Measurements from ENCODE around the gene SPATA9. TPM values are rescaled to one million over a fixed set of nuclear protein-coding genes. Genes with fewer than 3 reads are reported as not detected.

SPATA9 gene
- total and polyA plus RNA-seq, 2 donors (not counting 3 experiments of a cell fraction or from before 2014, with no cell fraction given) = 0.07 TPM; not detected in 1

DNA sequence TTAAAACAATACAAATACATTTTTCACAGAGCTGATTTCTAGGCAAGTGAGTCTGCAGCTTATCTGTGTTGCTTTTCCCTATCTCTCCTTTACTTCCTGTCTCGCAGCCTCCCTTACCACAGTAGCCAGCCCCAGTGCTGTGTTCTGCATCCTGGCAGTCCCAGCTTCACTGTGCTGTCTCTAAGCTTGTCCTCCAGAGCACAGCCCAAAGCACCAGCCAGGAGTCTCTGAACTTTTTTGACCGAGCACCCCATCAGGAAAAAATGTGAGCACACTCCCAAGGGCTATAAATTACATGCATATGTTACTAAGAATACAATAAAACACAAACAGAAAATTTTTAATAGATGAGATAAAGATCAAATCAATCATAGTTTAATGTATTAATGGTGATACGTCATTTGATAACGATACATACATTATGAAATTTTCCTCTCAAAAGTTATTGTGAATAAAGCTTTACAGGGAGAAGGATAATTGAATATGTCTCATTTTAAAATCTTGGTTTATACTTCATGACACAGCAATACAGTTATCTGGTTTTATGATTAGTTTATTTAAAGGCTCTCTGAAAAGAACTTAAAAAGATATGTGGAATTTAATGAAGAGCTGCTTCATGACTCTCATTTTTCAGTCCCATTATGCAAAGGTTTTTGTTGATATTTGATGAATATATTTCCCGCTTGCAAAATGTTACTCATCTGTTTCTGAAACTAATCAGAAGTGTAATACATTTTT, 41.0 kb upstream of the SPATA9 start:
- peak; percentile 93 for TF ChIP-seq GATA2 (IDR thresholded peaks at IDR 0.05; ENCODE audit: insufficient read depth, insufficient read length, low read depth, low read length)
- no peak for TF ChIP-seq POLR2A (IDR thresholded peaks at IDR 0.05; ENCODE audit: low read depth, low read length)
- peak; percentile 27 for TF ChIP-seq POLR2AphosphoS5 (IDR thresholded peaks at IDR 0.05; ENCODE audit: insufficient read depth, low read depth, low read length)
- H3K36me3 ChIP-seq (ENCODE audit: control insufficient read depth in 2 of 2, extremely low read depth in 1 of 2, insufficient read depth in 2 of 2, low read length in 2 of 2) = no peaks in the 10 kb centered on the region
- H3K9me3 ChIP-seq (replicated peaks; ENCODE audit: control insufficient read depth, insufficient read depth, low read length) = no peaks in the 10 kb centered on the region
- peak; percentile 78 for FAIRE-seq
- H3K4me1 ChIP-seq (ENCODE audit: control insufficient read depth, extremely low read depth, insufficient read depth, low read length) = peaks cover 23% of the 10 kb centered on the region
- H3K4me3 ChIP-seq (replicated peaks in 1 of 3; ENCODE audit: insufficient read depth in 1 of 3, low read depth in 1 of 3, low read length in 3 of 3) = no peak overlapping the region
- peak overlapping the region; percentile 39 for H3K4me2 ChIP-seq (ENCODE audit: insufficient read depth, low read length)
- no peaks in the 10 kb centered on the region for H4K20me1 ChIP-seq (replicated peaks; ENCODE audit: control insufficient read depth, extremely low read depth, insufficient read depth, low read length)
- no peak overlapping the region for H3K9ac ChIP-seq (replicated peaks; ENCODE audit: extremely low read depth, insufficient read depth, low read length)
- POLR2A ChIA-PET = no interaction called here
- no peak overlapping the region for H2AFZ ChIP-seq (ENCODE audit: low read depth, low read length)
- peak; percentile 50 for DNase-seq (ENCODE audit: low read depth, low spot score)
- H3K79me2 ChIP-seq (ENCODE audit: control insufficient read depth, insufficient read depth, low read length) = no peaks in the 10 kb centered on the region
- CTCF ChIA-PET = interaction anchor here (0.9 to 1.2 kb wide), 7 partner anchors 8 to 80 kb away, joined by 3 to 6 read pairs (median 4); partner anchors contain the start of gene RFESD
- H3K27me3 ChIP-seq (ENCODE audit: control insufficient read depth in 2 of 2, insufficient read depth in 2 of 2, low read length in 2 of 2) = no peaks in the 10 kb centered on the region
- dilution Hi-C loops (cut with MboI; ENCODE audit: extremely low pct_ligation_motif_present, low sequenced_read_pairs) = no loop called here
- intact Hi-C loops (cut with micrococcal nuclease) = no loop called here
- no peaks in the 10 kb centered on the region for H3K9me1 ChIP-seq (replicated peaks; ENCODE audit: control insufficient read depth, extremely low read depth, insufficient read depth, low read length)
- no peak overlapping the region for H3K27ac ChIP-seq (ENCODE audit: insufficient read depth, low read depth, low read length)
- BruUV-seq (replicated peaks) = no TSS peak

DNA sequence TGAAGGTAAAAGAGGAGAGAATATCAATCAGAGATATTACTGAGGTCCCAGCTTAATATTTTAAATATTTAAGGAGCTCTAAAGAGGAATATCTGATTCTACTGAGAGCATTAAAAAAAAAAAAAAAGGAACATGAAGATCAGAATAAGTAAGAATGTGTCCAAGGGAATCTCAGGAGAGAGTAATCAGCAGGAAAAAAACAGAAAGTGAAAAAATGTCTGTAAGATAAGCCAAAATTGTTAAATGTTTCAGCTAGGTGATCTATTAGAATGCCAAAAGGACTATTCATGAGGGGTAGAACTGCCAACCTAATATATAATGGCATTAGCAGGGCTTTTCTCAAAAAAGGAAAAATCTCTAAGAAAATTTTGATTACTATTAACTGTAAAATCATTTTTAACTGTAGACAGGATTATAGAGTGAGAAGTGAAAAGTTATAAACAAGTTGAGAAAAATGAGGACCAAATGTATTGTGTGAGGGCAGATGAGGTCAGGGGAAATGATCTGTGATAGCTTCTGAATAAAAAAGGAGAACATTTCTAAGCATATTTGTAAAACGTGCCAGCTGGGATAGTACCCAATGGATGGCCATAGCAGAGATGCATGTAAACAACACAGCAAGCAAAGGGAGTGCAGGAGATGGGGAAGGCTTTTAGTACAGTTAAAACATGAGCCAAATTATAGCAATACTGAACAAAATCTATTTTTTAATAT, 38.9 kb upstream of the SPATA9 start:
- Histone ChIP-seq H3K36me3 (ENCODE audit: control insufficient read depth in 2 of 2, extremely low read depth in 1 of 2, insufficient read depth in 2 of 2, low read length in 2 of 2) (no peaks in the 10 kb centered on the region), H3K9ac (replicated peaks; ENCODE audit: extremely low read depth, insufficient read depth, low read length) (no peak overlapping the region), H3K27me3 (ENCODE audit: control insufficient read depth in 2 of 2, insufficient read depth in 2 of 2, low read length in 2 of 2) (no peaks in the 10 kb centered on the region), H4K20me1 (replicated peaks; ENCODE audit: control insufficient read depth, extremely low read depth, insufficient read depth, low read length) (no peaks in the 10 kb centered on the region), H3K27ac (ENCODE audit: insufficient read depth, low read depth, low read length) (no peak overlapping the region), H3K79me2 (ENCODE audit: control insufficient read depth, insufficient read depth, low read length) (no peaks in the 10 kb centered on the region), H2AFZ (ENCODE audit: low read depth, low read length) (no peak overlapping the region), H3K4me3 (replicated peaks in 1 of 3; ENCODE audit: insufficient read depth in 1 of 3, low read depth in 1 of 3, low read length in 3 of 3) (no peak overlapping the region), H3K9me3 (replicated peaks; ENCODE audit: control insufficient read depth, insufficient read depth, low read length) (no peaks in the 10 kb centered on the region), H3K9me1 (replicated peaks; ENCODE audit: control insufficient read depth, extremely low read depth, insufficient read depth, low read length) (no peaks in the 10 kb centered on the region), H3K4me2 (ENCODE audit: insufficient read depth, low read length) (no peak overlapping the region), H3K4me1 (ENCODE audit: control insufficient read depth, extremely low read depth, insufficient read depth, low read length) (peaks cover 10% of the 10 kb centered on the region)
- intact Hi-C loops (cut with micrococcal nuclease) = no loop called here
- FAIRE-seq = no peak
- no peak for DNase-seq (ENCODE audit: low read depth, low spot score)
- BruUV-seq (replicated peaks) = no TSS peak
- ChIA-PET POLR2A (no interaction called here), CTCF (interaction anchor here (1.4 kb wide), 1 partner anchor 59 kb away, joined by 4 read pairs; no protein-coding TSS in a partner anchor)
- no peak for TF ChIP-seq POLR2AphosphoS5 (IDR thresholded peaks at IDR 0.05; ENCODE audit: insufficient read depth, low read depth, low read length)
- TF ChIP-seq FOS (IDR thresholded peaks at IDR 0.05; ENCODE audit: borderline replicate concordance, insufficient read depth, low read length) = no peak
- TF ChIP-seq GATA2 (IDR thresholded peaks at IDR 0.05; ENCODE audit: insufficient read depth, insufficient read length, low read depth, low read length) = no peak
- TF ChIP-seq MYC (IDR thresholded peaks at IDR 0.05; ENCODE audit: low read depth, low read length) = no peak
- TF ChIP-seq JUN (IDR thresholded peaks at IDR 0.05; ENCODE audit: borderline replicate concordance, insufficient read depth, insufficient read length, low read depth) = no peak
- TF ChIP-seq POLR2A (IDR thresholded peaks at IDR 0.05; ENCODE audit: low read depth, low read length) = no peak
- no peak for TF ChIP-seq MAX (IDR thresholded peaks at IDR 0.05; ENCODE audit: insufficient read depth, insufficient read length)
- no peak for TF ChIP-seq EZH2 (IDR thresholded peaks at IDR 0.05; ENCODE audit: borderline replicate concordance, low read depth, low read length, severe bottlenecking)
- TF ChIP-seq CTCF (IDR thresholded peaks at IDR 0.05; ENCODE audit: extremely low read depth in 1 of 2, insufficient read depth in 1 of 2, low read depth in 1 of 2, low read length in 2 of 2) = no peak
- dilution Hi-C loops (cut with MboI; ENCODE audit: extremely low pct_ligation_motif_present, low sequenced_read_pairs) = no loop called here
